Activated T-cell treated with anti-CD3 and anti-CD28 coated beads, Interleukin-2, amount 50 U/mL, for 4 hours (primary cell): ENCODE results near the gene MTPN. TPM values are rescaled to one million over a fixed set of nuclear protein-coding genes. Genes with fewer than 3 reads are reported as not detected.

Experiments
- ATAC-seq, 2 donors: fragments of 200-7000 bp; cut with Tn5 transposase; one replicate each; pipeline ENCODE4 v1.10.0; 2021
- DNase-seq: peaks from one replicate; pipeline ENCODE4 v3.0.0-alpha.2; 2020
- H3K27me3 Mint-ChIP-seq: one replicate; pipeline ENCODE4 v1.8.0; 2021; ENCODE audit warnings: low read depth, mixed read lengths
- H3K36me3 Mint-ChIP-seq: one replicate; pipeline ENCODE4 v1.8.0; 2022; ENCODE audit warnings: mixed read lengths; ENCODE audit not compliant: insufficient read depth
- H3K4me1 Mint-ChIP-seq: one replicate; pipeline ENCODE4 v1.8.0; 2021; ENCODE audit warnings: low read depth, mixed read lengths
- H3K4me3 Mint-ChIP-seq: one replicate; pipeline ENCODE4 v1.8.0; 2021; ENCODE audit warnings: mild to moderate bottlenecking, moderate library complexity, mixed read lengths
- H3K9me3 Mint-ChIP-seq: one replicate; pipeline ENCODE4 v1.8.0; 2021; ENCODE audit warnings: mixed read lengths
- total RNA-seq, 3 donors: library from RNA; stranded (reverse); gene quantifications; one replicate each; pipeline ENCODE4 v1.2.1, GENCODE V29; 2021

Gene MTPN
- total RNA-seq, 3 donors from 2014 or later, result 139 to 152 (median 143) TPM

DNA sequence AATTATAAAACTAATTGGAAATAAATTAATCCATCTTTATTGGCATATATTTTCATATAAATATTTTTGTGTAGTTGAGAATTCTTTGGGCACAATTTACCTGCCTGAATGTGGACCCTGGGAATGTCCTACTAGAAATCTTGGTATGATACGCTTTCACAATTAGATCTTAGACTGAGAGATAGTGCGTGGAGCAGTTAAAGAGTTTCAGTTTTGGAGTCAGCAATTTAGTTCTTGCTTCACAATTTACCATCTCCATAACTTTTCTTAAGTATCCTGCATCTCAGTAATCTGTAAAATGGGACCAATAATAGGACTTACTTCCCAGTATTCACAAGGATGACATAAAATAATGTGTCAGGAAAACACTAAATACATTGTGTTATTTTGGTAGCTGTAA is 2.0 kb downstream of the MTPN start:
- H3K27me3 Mint-ChIP-seq, result no peaks in the 10 kb centered on the region
- no peaks in the 10 kb centered on the region for H3K9me3 Mint-ChIP-seq
- peaks cover 67% of the 10 kb centered on the region for H3K4me1 Mint-ChIP-seq
- ATAC-seq (no peak), DNase-seq (no peak)
- peak overlapping the region; percentile 94 for H3K4me3 Mint-ChIP-seq
- peaks cover 16% of the 10 kb centered on the region for H3K36me3 Mint-ChIP-seq

DNA sequence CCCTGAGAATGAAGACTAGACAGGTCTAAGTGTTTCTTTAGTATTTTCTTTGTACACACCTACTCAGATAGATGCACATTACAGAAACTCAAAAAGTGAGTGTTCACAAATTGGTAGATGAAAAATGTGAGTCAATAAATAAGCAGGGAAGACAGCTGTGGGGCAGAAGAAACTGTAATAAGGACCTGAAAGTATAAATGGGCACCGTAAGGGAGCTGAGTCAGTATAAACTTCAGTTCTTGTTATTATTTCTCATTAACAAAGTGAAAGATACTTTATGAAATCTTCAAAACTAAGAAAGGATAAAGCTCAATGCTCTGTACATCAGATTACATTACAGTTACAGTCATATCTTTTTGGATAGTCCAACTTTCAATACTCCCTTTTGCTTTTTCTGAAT is 2.5 kb downstream of the MTPN start:
- peak overlapping the region; percentile 70 for H3K4me3 Mint-ChIP-seq
- H3K4me1 Mint-ChIP-seq, result peaks cover 67% of the 10 kb centered on the region
- peaks cover 21% of the 10 kb centered on the region for H3K36me3 Mint-ChIP-seq
- H3K27me3 Mint-ChIP-seq, result no peaks in the 10 kb centered on the region
- DNase-seq (no peak), ATAC-seq (peak; percentile 16 to 23)
- H3K9me3 Mint-ChIP-seq, result no peaks in the 10 kb centered on the region

DNA sequence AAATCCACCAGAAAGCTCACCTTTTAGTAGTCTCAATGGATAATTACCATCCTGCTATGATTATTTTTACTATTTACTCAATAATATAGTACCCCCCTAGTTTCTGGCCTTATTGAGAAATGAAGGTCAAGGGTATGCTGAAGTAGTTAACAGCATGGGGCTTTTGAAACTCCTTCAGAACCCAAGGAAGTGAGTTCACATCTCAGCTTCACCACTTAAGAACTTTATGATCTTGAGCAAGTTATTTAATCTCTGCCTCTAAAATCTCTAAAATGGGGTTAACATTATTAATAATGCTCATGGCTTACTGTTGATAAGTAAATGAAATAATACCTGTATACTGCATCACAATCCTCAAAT is 5.8 kb downstream of the MTPN start:
- H3K4me3 Mint-ChIP-seq, result no peak overlapping the region
- H3K9me3 Mint-ChIP-seq, result no peaks in the 10 kb centered on the region
- no peaks in the 10 kb centered on the region for H3K27me3 Mint-ChIP-seq
- H3K4me1 Mint-ChIP-seq, result peaks cover 77% of the 10 kb centered on the region
- DNase-seq, result no peak
- ATAC-seq, result no peak
- peaks cover 46% of the 10 kb centered on the region for H3K36me3 Mint-ChIP-seq

DNA sequence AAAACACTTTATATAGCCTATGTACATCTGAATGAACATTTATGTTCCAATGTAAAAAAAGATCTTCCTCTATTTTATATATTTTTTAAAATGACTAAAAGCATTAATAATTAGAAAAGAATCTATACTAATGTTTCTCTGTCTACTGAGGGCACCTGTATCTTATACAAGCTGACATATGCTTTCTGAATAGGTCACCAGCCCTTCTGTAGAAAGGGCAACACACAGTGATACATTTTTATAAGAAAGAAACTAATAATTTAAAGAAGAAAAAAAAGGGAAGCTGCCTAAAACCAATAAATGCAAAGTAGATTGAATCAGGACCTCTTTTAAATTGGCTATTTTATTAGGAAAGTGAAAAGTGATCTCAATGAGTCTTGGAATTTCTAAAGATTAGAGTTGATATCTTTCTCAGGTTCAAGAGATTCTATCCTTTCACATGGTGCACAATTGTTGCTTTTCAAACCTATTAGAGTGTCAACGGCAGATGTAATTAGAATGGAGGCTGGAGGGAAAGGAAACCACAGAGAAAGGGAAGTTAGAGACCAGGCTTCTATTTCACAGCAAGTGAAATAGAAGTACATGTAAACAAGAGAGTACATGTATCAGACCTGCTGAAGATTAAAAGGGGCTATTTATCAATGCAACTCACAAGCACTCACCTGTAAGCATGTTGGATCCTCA is 6.3 kb downstream of the MTPN start:
- H3K27me3 Mint-ChIP-seq, result no peaks in the 10 kb centered on the region
- H3K9me3 Mint-ChIP-seq, result no peaks in the 10 kb centered on the region
- DNase-seq (no peak), ATAC-seq (no peak)
- peaks cover 79% of the 10 kb centered on the region for H3K4me1 Mint-ChIP-seq
- peaks cover 47% of the 10 kb centered on the region for H3K36me3 Mint-ChIP-seq
- H3K4me3 Mint-ChIP-seq, result no peak overlapping the region

DNA sequence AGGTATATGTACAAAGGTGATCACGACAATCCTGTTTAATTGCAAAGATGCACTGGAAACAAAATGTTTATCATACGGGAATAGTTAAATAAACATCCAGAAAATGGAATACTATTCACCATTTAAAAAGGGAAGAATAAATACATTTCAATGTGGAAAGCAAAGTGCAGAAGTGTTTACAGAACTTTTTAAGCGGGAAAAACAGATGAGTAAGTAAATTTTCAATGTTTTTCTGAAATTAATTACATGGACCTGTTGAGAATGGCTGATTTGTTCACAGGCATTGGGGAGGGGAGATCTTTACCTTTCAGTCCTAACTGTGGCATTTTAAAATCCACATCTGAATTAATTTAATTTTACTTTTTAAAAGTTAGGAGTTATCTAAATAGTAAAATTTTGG is 7.1 kb downstream of the MTPN start:
- Mint-ChIP-seq H3K4me1 (peaks cover 78% of the 10 kb centered on the region), H3K27me3 (no peaks in the 10 kb centered on the region), H3K36me3 (peaks cover 47% of the 10 kb centered on the region), H3K9me3 (no peaks in the 10 kb centered on the region), H3K4me3 (no peak overlapping the region)
- ATAC-seq, result no peak
- DNase-seq, result no peak

DNA sequence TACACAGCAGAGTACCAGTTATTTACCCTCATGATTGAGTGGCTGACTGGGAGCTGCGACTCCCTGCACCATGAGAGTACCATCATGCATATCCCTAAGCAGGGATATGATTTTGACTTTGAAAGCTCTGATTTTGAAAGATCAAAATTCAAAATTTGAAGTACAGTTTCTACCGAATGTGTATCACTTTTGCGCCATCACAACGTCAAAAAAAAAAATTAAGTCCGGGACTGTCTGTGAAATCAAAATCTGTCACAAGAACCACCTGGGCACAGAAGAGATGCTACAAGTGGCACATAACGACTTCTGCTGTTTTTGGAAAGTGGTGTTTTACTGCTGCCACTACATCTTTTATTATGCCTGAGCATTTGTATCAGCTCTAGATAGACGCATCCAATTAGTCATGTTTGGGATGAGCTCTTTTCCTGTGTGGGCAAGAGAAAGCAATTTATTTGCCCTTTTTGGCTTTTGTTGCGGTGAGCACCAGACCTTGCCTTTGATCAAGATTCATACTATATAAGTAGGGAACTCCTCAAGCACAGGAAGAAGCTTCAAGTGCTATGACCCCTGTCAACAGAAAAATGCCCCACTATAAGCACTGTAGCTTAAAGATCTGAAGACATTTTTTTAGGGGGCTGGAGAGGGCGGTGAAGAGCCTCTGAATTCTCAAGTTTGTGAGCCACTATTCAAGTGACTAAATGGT is 10.7 kb downstream of the MTPN start:
- no peaks in the 10 kb centered on the region for H3K9me3 Mint-ChIP-seq
- H3K27me3 Mint-ChIP-seq, result no peaks in the 10 kb centered on the region
- H3K4me3 Mint-ChIP-seq, result peak overlapping the region; percentile 8
- DNase-seq (no peak), ATAC-seq (peak in 1 of 2 donors; percentile 21)
- peaks cover 42% of the 10 kb centered on the region for H3K36me3 Mint-ChIP-seq
- peaks cover 75% of the 10 kb centered on the region for H3K4me1 Mint-ChIP-seq

DNA sequence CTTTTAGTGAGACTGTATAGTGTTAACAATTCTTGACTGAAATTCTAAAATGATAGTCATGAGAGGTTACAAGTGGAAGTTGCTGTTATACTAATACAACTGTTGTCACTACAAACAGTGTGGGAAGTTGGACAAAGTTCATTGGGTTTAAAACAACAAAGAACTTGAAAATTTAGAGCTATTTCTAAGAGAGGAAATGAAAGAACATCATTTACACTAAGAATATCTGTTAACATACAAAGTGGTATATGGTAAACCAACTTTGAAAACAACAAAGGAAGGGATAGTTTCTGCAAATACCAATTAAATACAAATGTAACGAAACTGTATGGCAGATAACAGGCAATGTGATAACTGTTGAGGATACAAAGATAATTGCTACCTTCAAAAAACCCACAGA is 11.6 kb downstream of the MTPN start:
- Mint-ChIP-seq H3K27me3 (no peaks in the 10 kb centered on the region), H3K9me3 (no peaks in the 10 kb centered on the region), H3K36me3 (peaks cover 43% of the 10 kb centered on the region), H3K4me1 (peaks cover 77% of the 10 kb centered on the region), H3K4me3 (no peak overlapping the region)
- DNase-seq (no peak), ATAC-seq (no peak)

DNA sequence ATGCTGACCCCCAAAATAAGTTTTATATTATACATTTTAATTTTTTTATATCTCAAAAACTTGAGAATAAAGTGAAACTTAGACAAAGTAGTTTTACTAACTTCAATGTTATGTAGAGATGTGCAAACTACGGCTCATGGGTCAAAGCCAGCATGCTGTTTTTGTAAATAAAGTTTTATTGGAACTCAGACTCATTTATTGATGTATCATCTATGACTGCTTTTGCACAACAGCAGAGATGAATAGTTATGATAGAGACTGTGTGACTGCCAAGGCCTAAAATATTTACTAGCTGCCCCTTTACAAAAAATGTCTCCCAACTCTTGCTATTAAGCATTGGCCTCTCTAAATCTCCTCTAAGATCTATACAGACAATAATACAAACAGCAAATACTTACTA is 12.4 kb downstream of the MTPN start:
- Mint-ChIP-seq H3K4me1 (peaks cover 79% of the 10 kb centered on the region), H3K36me3 (peaks cover 43% of the 10 kb centered on the region), H3K9me3 (no peaks in the 10 kb centered on the region), H3K27me3 (no peaks in the 10 kb centered on the region), H3K4me3 (no peak overlapping the region)
- DNase-seq, result no peak
- no peak for ATAC-seq

DNA sequence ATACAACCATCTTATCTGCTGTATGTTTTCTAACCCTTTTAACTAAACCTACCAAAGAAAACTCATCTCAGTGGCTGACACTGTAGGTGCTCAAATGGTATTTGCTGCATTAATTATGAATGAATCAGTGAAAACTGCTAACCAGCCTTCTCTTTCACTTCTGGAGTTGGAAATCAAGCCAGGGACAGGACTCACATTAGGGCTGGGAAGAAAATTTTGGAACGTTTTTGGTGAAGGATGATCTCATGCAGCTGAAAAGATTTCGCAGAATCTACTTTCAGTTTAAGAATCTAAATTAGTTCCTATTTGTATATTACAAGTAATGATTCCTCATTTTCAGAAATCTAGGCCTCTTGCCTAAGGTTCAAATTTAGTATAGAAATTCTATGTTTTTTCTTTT is 12.9 kb downstream of the MTPN start:
- no peak for ATAC-seq
- Mint-ChIP-seq H3K27me3 (no peaks in the 10 kb centered on the region), H3K9me3 (no peaks in the 10 kb centered on the region), H3K36me3 (peaks cover 41% of the 10 kb centered on the region), H3K4me1 (peaks cover 79% of the 10 kb centered on the region), H3K4me3 (no peak overlapping the region)
- DNase-seq, result no peak

DNA sequence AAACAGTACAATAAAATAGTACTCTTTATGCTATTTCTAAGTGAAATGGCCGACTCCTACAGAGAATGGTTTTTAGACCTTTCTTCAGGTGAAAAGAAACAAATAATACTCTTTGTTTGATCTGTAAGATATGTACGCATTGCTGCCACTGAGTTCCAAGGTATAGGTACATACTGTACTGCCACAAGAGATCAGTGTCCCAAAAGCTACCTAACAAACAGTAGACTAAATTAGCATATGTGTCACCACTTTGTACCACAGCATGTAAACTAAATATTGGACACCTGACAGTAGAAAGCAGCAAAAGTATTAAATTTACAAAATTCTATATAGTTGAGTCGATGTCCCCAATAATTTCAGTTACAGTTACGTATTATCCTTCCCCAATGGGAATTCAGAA is 14.4 kb downstream of the MTPN start:
- ATAC-seq, result no peak
- Mint-ChIP-seq H3K36me3 (peaks cover 34% of the 10 kb centered on the region), H3K4me1 (peaks cover 79% of the 10 kb centered on the region), H3K4me3 (no peak overlapping the region), H3K9me3 (no peaks in the 10 kb centered on the region), H3K27me3 (no peaks in the 10 kb centered on the region)
- no peak for DNase-seq

DNA sequence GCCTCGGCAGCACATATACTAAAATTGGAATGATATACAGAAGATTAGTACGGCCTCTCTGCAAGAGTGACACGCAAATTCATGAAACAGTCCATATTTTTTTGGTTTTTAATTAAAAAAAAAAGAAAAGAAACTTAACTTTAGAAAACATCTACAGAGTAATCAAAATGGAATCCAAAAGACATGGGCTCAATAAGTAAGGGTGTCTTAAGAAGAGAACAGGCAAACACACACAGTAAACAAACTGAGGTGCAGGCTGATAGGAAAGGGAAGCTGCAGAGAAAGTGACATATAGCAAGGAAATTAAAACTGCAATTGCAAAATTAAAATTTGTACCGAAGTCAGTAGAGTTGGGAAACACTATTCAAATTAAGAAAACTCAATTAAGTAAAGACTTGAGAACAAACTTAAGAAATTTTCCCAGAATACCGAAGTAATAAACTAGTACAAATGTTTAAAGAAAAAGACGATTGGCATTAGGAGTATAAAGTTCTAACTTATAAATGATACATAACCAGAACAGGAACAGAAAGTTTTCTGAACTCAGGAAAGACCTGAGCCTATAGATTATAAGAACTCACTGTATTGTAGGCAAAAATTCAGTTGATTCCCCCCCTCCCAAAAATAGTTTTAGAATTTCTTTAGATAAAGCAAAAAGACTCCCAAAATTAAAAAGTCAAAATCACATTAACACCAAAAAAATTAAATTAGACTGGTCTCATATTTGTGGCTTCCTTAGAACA is 16.3 kb downstream of the MTPN start:
- Mint-ChIP-seq H3K9me3 (no peaks in the 10 kb centered on the region), H3K4me3 (no peak overlapping the region), H3K4me1 (peaks cover 72% of the 10 kb centered on the region), H3K36me3 (peaks cover 30% of the 10 kb centered on the region), H3K27me3 (no peaks in the 10 kb centered on the region)
- DNase-seq (no peak), ATAC-seq (no peak)

DNA sequence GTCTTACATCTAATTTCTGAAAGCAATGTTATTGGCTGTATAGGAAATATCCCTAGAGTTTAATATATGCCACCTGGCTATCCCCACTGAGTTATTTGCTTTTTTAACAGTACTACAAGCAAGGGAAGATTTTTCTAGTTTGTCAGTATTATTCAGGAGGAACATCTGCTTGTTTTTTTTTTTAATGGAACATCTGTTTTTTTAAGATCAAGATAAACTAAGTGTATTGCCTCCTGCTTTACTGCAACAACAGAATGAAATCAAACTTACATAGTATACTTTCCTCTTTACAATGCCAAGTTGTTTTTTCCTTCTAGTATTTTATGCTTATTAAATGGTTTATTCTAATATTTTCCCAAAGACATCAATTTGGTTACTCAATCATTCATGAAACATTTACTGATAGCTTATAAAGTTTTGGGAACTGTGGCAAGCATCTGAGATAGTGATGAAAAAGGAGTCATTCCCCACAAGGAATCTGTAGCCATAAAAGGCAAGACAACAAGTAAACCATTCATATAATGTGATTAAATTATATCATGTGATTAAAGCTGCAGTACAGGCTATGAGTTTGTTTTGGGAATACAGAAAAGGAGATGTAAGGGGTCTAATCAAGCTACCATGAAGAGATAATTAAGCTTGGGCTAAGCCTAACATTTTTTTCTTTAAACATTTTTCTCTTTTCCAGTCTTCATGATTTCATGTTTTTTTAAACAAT is 17.4 kb downstream of the MTPN start:
- H3K36me3 Mint-ChIP-seq, result peaks cover 33% of the 10 kb centered on the region
- no peak overlapping the region for H3K4me3 Mint-ChIP-seq
- H3K4me1 Mint-ChIP-seq, result peaks cover 69% of the 10 kb centered on the region
- no peak for ATAC-seq
- no peaks in the 10 kb centered on the region for H3K9me3 Mint-ChIP-seq
- H3K27me3 Mint-ChIP-seq, result no peaks in the 10 kb centered on the region
- no peak for DNase-seq

DNA sequence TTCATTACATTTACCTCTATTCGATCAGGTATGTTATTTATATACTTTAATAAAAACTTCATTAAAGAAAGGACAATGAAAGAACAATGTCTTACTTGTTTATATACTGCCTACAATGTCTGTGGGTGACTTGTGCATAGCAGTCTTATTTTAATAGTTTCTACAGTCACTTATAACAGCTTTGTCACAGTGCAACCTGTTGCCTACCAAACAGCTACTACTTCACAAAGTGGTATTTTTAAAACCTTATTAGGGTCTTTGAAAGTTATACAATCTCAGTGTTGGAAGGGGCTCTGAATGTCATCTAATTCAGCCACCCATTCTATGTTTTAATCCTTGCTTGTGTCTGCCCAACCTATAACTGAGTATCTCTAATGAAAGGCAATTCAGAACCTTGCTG is 19.0 kb downstream of the MTPN start:
- no peak overlapping the region for H3K4me3 Mint-ChIP-seq
- peaks cover 65% of the 10 kb centered on the region for H3K4me1 Mint-ChIP-seq

DNA sequence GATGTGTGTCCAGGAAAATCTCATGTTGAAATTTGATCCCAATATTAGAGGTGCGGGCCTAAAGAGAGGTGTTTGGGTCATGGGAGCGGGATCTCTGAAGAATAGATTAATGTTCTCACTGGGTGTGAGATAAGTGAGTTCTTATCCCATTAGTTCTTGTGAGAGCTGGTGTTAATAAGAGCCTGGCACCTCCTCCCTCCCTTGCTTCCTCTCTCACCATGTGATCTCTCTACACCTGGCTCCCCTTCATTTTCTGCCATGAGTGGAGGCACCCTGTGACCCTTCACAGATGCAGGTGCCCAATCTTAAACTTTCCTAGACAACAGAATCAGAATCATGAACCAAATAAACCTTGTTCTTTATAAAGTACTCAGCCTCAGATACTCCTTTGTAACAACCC is 19.5 kb downstream of the MTPN start:
- ATAC-seq (no peak), DNase-seq (no peak)
- Mint-ChIP-seq H3K4me1 (peaks cover 64% of the 10 kb centered on the region), H3K27me3 (no peaks in the 10 kb centered on the region), H3K36me3 (peaks cover 34% of the 10 kb centered on the region), H3K9me3 (no peaks in the 10 kb centered on the region), H3K4me3 (no peak overlapping the region)

More for the DNA sequence above, 19.0 kb downstream of the MTPN start:
- H3K9me3 Mint-ChIP-seq, result no peaks in the 10 kb centered on the region
- no peak for ATAC-seq
- peaks cover 32% of the 10 kb centered on the region for H3K36me3 Mint-ChIP-seq
- no peak for DNase-seq
- H3K27me3 Mint-ChIP-seq, result no peaks in the 10 kb centered on the region
